Astrocyte of the spinal cord (primary cell): Measurements from ENCODE around the gene TMEM63C.

Source experiments
- DNase-seq: peaks from one replicate; pipeline ENCODE4 v3.0.0; 2011; ENCODE audit warnings: low read depth, low spot score
- H3K4me3 ChIP-seq: 2 replicates; pipeline ENCODE4 v1.5.1; 2011; ENCODE audit warnings: low read depth, mild to moderate bottlenecking, low read length, moderate library complexity
- CTCF ChIP-seq: IDR thresholded peaks from 2 replicates; pipeline ENCODE4 v1.5.1; 2012; ENCODE audit warnings: low read depth, mild to moderate bottlenecking, low read length, inconsistent platforms
- in situ Hi-C: cut with HindIII; loops from 2 replicates; pipeline ENCODE4 v1.10.0; 2017; ENCODE audit warnings: low sequenced_read_pairs

The TMEM63C gene

GRCh38 chr14:77253333-77254190 is 72.0 kb downstream of the TMEM63C start:
- H3K4me3 ChIP-seq = no peak overlapping the region
- in situ Hi-C loops = no loop called here
- TF ChIP-seq CTCF = no peak
- no peak for DNase-seq

- no peak for TF ChIP-seq CTCF
- no peak for DNase-seq
- H3K4me3 ChIP-seq = no peak overlapping the region
- in situ Hi-C loops = no loop called here
These were observed 75.1 kb downstream of the TMEM63C start for GRCh38 chr14:77256694-77257093.

GRCh38 chr14:77257700-77258099 is 76.1 kb downstream of the TMEM63C start:
- DNase-seq = no peak
- no peak for TF ChIP-seq CTCF
- H3K4me3 ChIP-seq = no peak overlapping the region
- in situ Hi-C loops = no loop called here

GRCh38 chr14:77258566-77258965 is 77.0 kb downstream of the TMEM63C start:
- no peak overlapping the region for H3K4me3 ChIP-seq
- DNase-seq = no peak
- TF ChIP-seq CTCF = no peak
- in situ Hi-C loops = no loop called here

- DNase-seq = no peak
- TF ChIP-seq CTCF = no peak
- no peak overlapping the region for H3K4me3 ChIP-seq
- in situ Hi-C loops = no loop called here
These were observed 77.6 kb downstream of the TMEM63C start for GRCh38 chr14:77259025-77259715.

- TF ChIP-seq CTCF = no peak
- in situ Hi-C loops = no loop called here
- DNase-seq = no peak
- H3K4me3 ChIP-seq = no peak overlapping the region
These were observed 78.6 kb downstream of the TMEM63C start for GRCh38 chr14:77260199-77260598.
